HEK293T (cell line): ENCODE results near the gene C2orf78.

Experiments
- CTCF ChIA-PET: fragments of 350-600 bp; formaldehyde crosslinking; extraction: SDS; loops from one replicate; lab custom pipeline; 2021; ENCODE audit warnings: antibody characterized with exemption, inconsistent platforms; lab: Yijun Ruan, JAX
- POLR2A ChIA-PET: fragments of 350-600 bp; formaldehyde crosslinking; extraction: SDS; loops from one replicate; lab custom pipeline; 2020; ENCODE audit warnings: antibody characterized with exemption, inconsistent platforms; lab: Yijun Ruan, JAX
- DNase-seq: peaks from one replicate; pipeline ENCODE4 v3.0.0; 2012; ENCODE audit warnings: mixed read lengths; ENCODE audit errors: extremely low spot score
- ARNT ChIP-seq: fragments of 450-650 bp; IDR thresholded peaks from 2 replicates; pipeline ENCODE4 v1.6.1; 2017; ENCODE audit warnings: mild to moderate bottlenecking
- BHLHE40 ChIP-seq: fragments of 450-650 bp; IDR thresholded peaks from 2 replicates; pipeline ENCODE4 v1.6.1; 2016; ENCODE audit warnings: mild to moderate bottlenecking, moderate library complexity, borderline replicate concordance
- CTBP1 ChIP-seq: fragments of 450-650 bp; IDR thresholded peaks from 2 replicates; pipeline ENCODE4 v1.6.1; 2016; ENCODE audit warnings: borderline replicate concordance
- ELF4 ChIP-seq: fragments of 450-650 bp; IDR thresholded peaks from 2 replicates; pipeline ENCODE4 v1.6.1; 2017; ENCODE audit warnings: antibody characterized with exemption
- FOXA1 ChIP-seq: fragments of 450-650 bp; IDR thresholded peaks from 2 replicates; pipeline ENCODE4 v1.6.1; 2016; ENCODE audit warnings: mild to moderate bottlenecking
- FOXK2 ChIP-seq: fragments of 450-650 bp; IDR thresholded peaks from 2 replicates; pipeline ENCODE4 v1.6.1; 2016; ENCODE audit warnings: mild to moderate bottlenecking
- FOXM1 ChIP-seq: fragments of 450-650 bp; IDR thresholded peaks from 2 replicates; pipeline ENCODE4 v1.6.1; 2017; ENCODE audit warnings: mild to moderate bottlenecking, borderline replicate concordance
- HDGF ChIP-seq: fragments of 450-650 bp; IDR thresholded peaks from 2 replicates; pipeline ENCODE4 v1.6.1; 2017; ENCODE audit warnings: antibody characterized with exemption, borderline replicate concordance
- L3MBTL2 ChIP-seq: fragments of 450-650 bp; conservative IDR thresholded peaks from 2 replicates; pipeline ENCODE4 v1.6.1; 2016; ENCODE audit warnings: mild to moderate bottlenecking
- LEF1 ChIP-seq: fragments of 450-650 bp; IDR thresholded peaks from 2 replicates; pipeline ENCODE4 v1.6.1; 2017; ENCODE audit warnings: mild to moderate bottlenecking, borderline replicate concordance
- NFRKB ChIP-seq: fragments of 450-650 bp; IDR thresholded peaks from 2 replicates; pipeline ENCODE4 v1.6.1; 2016; ENCODE audit warnings: mild to moderate bottlenecking, moderate library complexity
- PKNOX1 ChIP-seq: fragments of 450-650 bp; IDR thresholded peaks from 2 replicates; pipeline ENCODE4 v1.6.1; 2016
- SP1 ChIP-seq: fragments of 450-650 bp; IDR thresholded peaks from 2 replicates; pipeline ENCODE4 v1.6.1; 2017
- SUZ12 ChIP-seq: fragments of 450-650 bp; IDR thresholded peaks from 2 replicates; pipeline ENCODE4 v1.6.1; 2016; ENCODE audit warnings: mild to moderate bottlenecking
- TARDBP ChIP-seq: fragments of 450-650 bp; IDR thresholded peaks from 2 replicates; pipeline ENCODE4 v1.6.1; 2016
- ZNF384 ChIP-seq: fragments of 450-650 bp; IDR thresholded peaks from 2 replicates; pipeline ENCODE4 v1.6.1; 2016

The C2orf78 gene

GRCh38 chr2:73764945-73765344, 19.0 kb upstream of the C2orf78 start:
- ChIA-PET CTCF (no interaction called here), POLR2A (interaction anchor here (1.6 kb wide), 1 partner anchor 28 kb away, joined by 3 read pairs; the partner anchor contains the start of gene TPRKB)
- TF ChIP-seq FOXA1 (no peak), ARNT (no peak), PKNOX1 (no peak), L3MBTL2 (no peak), SUZ12 (no peak), SP1 (no peak), ELF4 (no peak), LEF1 (no peak)

GRCh38 chr2:73766349-73766748, 17.6 kb upstream of the C2orf78 start:
- TF ChIP-seq NFRKB (no peak), L3MBTL2 (no peak), CTBP1 (no peak), FOXA1 (no peak), ARNT (no peak), TARDBP (no peak), BHLHE40 (no peak), SP1 (no peak), PKNOX1 (no peak), LEF1 (no peak), FOXK2 (no peak), SUZ12 (no peak), HDGF (no peak), FOXM1 (no peak), ELF4 (no peak), ZNF384 (no peak)
- CTCF ChIA-PET, result interaction anchor here (0.6 kb wide), 1 partner anchor 739 kb away, joined by 3 read pairs; no protein-coding TSS in a partner anchor

More at GRCh38 chr2:73764945-73765344, 19.0 kb upstream of the C2orf78 start:
- DNase-seq, result no peak

GRCh38 chr2:73766994-73767393, 17.0 kb upstream of the C2orf78 start:
- ChIA-PET CTCF (no interaction called here), POLR2A (no interaction called here)
- no peak for DNase-seq
- TF ChIP-seq ELF4 (no peak), CTBP1 (no peak), HDGF (no peak), SP1 (no peak), SUZ12 (no peak), FOXM1 (no peak), TARDBP (no peak), PKNOX1 (no peak), ARNT (no peak), L3MBTL2 (no peak), ZNF384 (no peak), BHLHE40 (no peak), FOXK2 (no peak)

More at GRCh38 chr2:73766349-73766748, 17.6 kb upstream of the C2orf78 start:
- no peak for DNase-seq
- POLR2A ChIA-PET, result no interaction called here

GRCh38 chr2:73770725-73771124, 13.3 kb upstream of the C2orf78 start:
- DNase-seq, result no peak
- ChIA-PET CTCF (no interaction called here), POLR2A (no interaction called here)
- TF ChIP-seq L3MBTL2 (no peak), NFRKB (no peak), TARDBP (no peak), ELF4 (no peak), FOXM1 (no peak), BHLHE40 (no peak), ZNF384 (no peak), SP1 (no peak), CTBP1 (no peak), FOXK2 (no peak), LEF1 (no peak), FOXA1 (no peak), PKNOX1 (no peak), HDGF (no peak), ARNT (no peak), SUZ12 (no peak)

GRCh38 chr2:73772819-73773218, 11.2 kb upstream of the C2orf78 start:
- CTCF ChIA-PET, result no interaction called here

More at GRCh38 chr2:73772819-73773218, 11.2 kb upstream of the C2orf78 start:
- TF ChIP-seq BHLHE40 (no peak), L3MBTL2 (no peak), NFRKB (no peak), HDGF (no peak), ARNT (no peak), PKNOX1 (no peak)
- POLR2A ChIA-PET, result no interaction called here
- DNase-seq, result no peak
